HEK293 (cell line): Measurements from ENCODE around the gene CTPS1.

Experiments used
- GLIS2 ChIP-seq: fragments of 450-650 bp; formaldehyde crosslinking; IDR thresholded peaks from 2 replicates; pipeline ENCODE4 v1.5.1; 2016; ENCODE audit warnings: missing biosample characterization, missing genetic modification characterization
- ZNF768 ChIP-seq: fragments of 450-650 bp; formaldehyde crosslinking; IDR thresholded peaks from 2 replicates; pipeline ENCODE4 v1.5.1; 2018; ENCODE audit warnings: missing biosample characterization, mild to moderate bottlenecking, missing genetic modification characterization
- TF ChIP-seq, protein P1 (sequence below): fragments of 450-650 bp; formaldehyde crosslinking; IDR thresholded peaks from 2 replicates; pipeline ENCODE4 v1.5.1; 2016; ENCODE audit warnings: missing biosample characterization, missing genetic modification characterization

GRCh38 chr1:40997096-40997495 lies 17.6 kb downstream of the CTPS1 start:
- no peak for TF ChIP-seq GLIS2 (tag by site-specific recombination)
- TF ChIP-seq ZNF768 (tag by site-specific recombination), result no peak
- TF ChIP-seq, protein P1, sequence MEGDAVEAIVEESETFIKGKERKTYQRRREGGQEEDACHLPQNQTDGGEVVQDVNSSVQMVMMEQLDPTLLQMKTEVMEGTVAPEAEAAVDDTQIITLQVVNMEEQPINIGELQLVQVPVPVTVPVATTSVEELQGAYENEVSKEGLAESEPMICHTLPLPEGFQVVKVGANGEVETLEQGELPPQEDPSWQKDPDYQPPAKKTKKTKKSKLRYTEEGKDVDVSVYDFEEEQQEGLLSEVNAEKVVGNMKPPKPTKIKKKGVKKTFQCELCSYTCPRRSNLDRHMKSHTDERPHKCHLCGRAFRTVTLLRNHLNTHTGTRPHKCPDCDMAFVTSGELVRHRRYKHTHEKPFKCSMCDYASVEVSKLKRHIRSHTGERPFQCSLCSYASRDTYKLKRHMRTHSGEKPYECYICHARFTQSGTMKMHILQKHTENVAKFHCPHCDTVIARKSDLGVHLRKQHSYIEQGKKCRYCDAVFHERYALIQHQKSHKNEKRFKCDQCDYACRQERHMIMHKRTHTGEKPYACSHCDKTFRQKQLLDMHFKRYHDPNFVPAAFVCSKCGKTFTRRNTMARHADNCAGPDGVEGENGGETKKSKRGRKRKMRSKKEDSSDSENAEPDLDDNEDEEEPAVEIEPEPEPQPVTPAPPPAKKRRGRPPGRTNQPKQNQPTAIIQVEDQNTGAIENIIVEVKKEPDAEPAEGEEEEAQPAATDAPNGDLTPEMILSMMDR (tag by site-specific recombination), result no peak
